ENCODE measurements around the gene ZDHHC7. TPM values are rescaled to one million over a fixed set of nuclear protein-coding genes. Genes with fewer than 3 reads are reported as not detected.

The ZDHHC7 gene
- total and polyA plus RNA-seq, 4 experiments from 2014 or later, result 27.1 to 40.2 (median 34.7) TPM

- H3K36me3 Mint-ChIP-seq, result peaks cover 0 to 9% of the 10 kb centered on the region in 2 donors
- H3K4me1 Mint-ChIP-seq, result peaks cover 17 to 44% (median 26%) of the 10 kb centered on the region in 4 donors
- H3K4me3 ChIP-seq (ENCODE audit: low read length in 2 of 2), result no peak overlapping the region
- H3K9me3 Mint-ChIP-seq, result no peaks in the 10 kb centered on the region
- no peak for DNase-seq
- intact Hi-C loops (cut with micrococcal nuclease), result loop anchor here (5.0 to 10.0 kb wide), 3 partner anchors 524 to 839 kb away; partner anchors contain the start of genes MEAK7 and TAF1C
- H3K4me3 Mint-ChIP-seq, result peak overlapping the region in 7 of 8 donors; percentile 9 to 92 (median 87)
- H3K27ac ChIP-seq (ENCODE audit: low read depth, low read length), result no peak overlapping the region
- no peaks in the 10 kb centered on the region for H3K27me3 ChIP-seq (ENCODE audit: insufficient read depth, low read length)
- ChIA-PET CTCF (ENCODE audit: partially characterized antibody) (interaction anchor here (1.0 to 4.6 kb wide), 7 partner anchors 10 to 79 kb away, joined by 3 to 47 read pairs (median 5); partner anchors contain the start of gene ZDHHC7), POLR2A (ENCODE audit: partially characterized antibody) (interaction anchor here (0.6 to 5.5 kb wide), 8 partner anchors 9 to 325 kb away, joined by 3 to 74 read pairs (median 7); partner anchors contain the start of gene ZDHHC7)
- peaks cover 28% of the 10 kb centered on the region for H3K4me1 ChIP-seq (ENCODE audit: insufficient read depth, low read length)
- peak overlapping the region in 3 of 7 donors; percentile 23 to 95 (median 92) for H3K27ac Mint-ChIP-seq
- no peaks in the 10 kb centered on the region for H3K36me3 ChIP-seq (ENCODE audit: insufficient read depth, low read length)
- H3K27me3 Mint-ChIP-seq, result no peaks in the 10 kb centered on the region
- no peaks in the 10 kb centered on the region for H3K9me3 ChIP-seq (ENCODE audit: control insufficient read depth in 1 of 2, low read length in 2 of 2)
Measured at GRCh38 chr16:85025781-85026653, 14.7 kb upstream of the ZDHHC7 start.

GRCh38 chr16:85019659-85020245, 8.4 kb upstream of the ZDHHC7 start:
- ChIA-PET CTCF (ENCODE audit: partially characterized antibody) (no interaction called here), POLR2A (ENCODE audit: partially characterized antibody) (interaction anchor here (1.8 kb wide), 1 partner anchor 9 kb away, joined by 9 read pairs; the partner anchor contains the start of gene ZDHHC7)
- DNase-seq, result no peak
- Mint-ChIP-seq H3K27ac (no peak overlapping the region), H3K4me1 (peaks cover 7 to 15% (median 11%) of the 10 kb centered on the region in 4 donors), H3K9me3 (no peaks in the 10 kb centered on the region), H3K27me3 (peaks cover 0 to 4% of the 10 kb centered on the region in 2 donors), H3K36me3 (no peaks in the 10 kb centered on the region), H3K4me3 (no peak overlapping the region)
- Histone ChIP-seq H3K36me3 (ENCODE audit: insufficient read depth, low read length) (no peaks in the 10 kb centered on the region), H3K4me1 (ENCODE audit: insufficient read depth, low read length) (peaks cover 14% of the 10 kb centered on the region), H3K4me3 (ENCODE audit: low read length in 2 of 2) (no peak overlapping the region), H3K9me3 (ENCODE audit: control insufficient read depth in 1 of 2, low read length in 2 of 2) (no peaks in the 10 kb centered on the region), H3K27ac (ENCODE audit: low read depth, low read length) (no peak overlapping the region), H3K27me3 (ENCODE audit: insufficient read depth, low read length) (no peaks in the 10 kb centered on the region)
- intact Hi-C loops (cut with micrococcal nuclease), result loop anchor here (10.0 kb wide), 1 partner anchor 535 kb away; no protein-coding TSS in a partner anchor

GRCh38 chr16:85018529-85019236, 7.3 kb upstream of the ZDHHC7 start:
- CTCF ChIA-PET (ENCODE audit: partially characterized antibody), result interaction anchor here (0.7 kb wide), 1 partner anchor 62 kb away, joined by 3 read pairs; no protein-coding TSS in a partner anchor
- H3K36me3 ChIP-seq (ENCODE audit: insufficient read depth, low read length), result no peaks in the 10 kb centered on the region
- Mint-ChIP-seq H3K27ac (no peak overlapping the region), H3K4me3 (no peak overlapping the region), H3K4me1 (peaks cover 7 to 15% (median 11%) of the 10 kb centered on the region in 4 donors), H3K36me3 (no peaks in the 10 kb centered on the region), H3K27me3 (peaks cover 0 to 4% of the 10 kb centered on the region in 2 donors), H3K9me3 (no peaks in the 10 kb centered on the region)
- intact Hi-C loops (cut with micrococcal nuclease), result no loop called here
- no peak overlapping the region for H3K4me3 ChIP-seq (ENCODE audit: low read length in 2 of 2)
- DNase-seq, result no peak
- POLR2A ChIA-PET (ENCODE audit: partially characterized antibody), result no interaction called here
- no peaks in the 10 kb centered on the region for H3K9me3 ChIP-seq (ENCODE audit: control insufficient read depth in 1 of 2, low read length in 2 of 2)
- peaks cover 14% of the 10 kb centered on the region for H3K4me1 ChIP-seq (ENCODE audit: insufficient read depth, low read length)
- H3K27ac ChIP-seq (ENCODE audit: low read depth, low read length), result no peak overlapping the region
- no peaks in the 10 kb centered on the region for H3K27me3 ChIP-seq (ENCODE audit: insufficient read depth, low read length)

GRCh38 chr16:85017633-85018032, 6.3 kb upstream of the ZDHHC7 start:
- no peak overlapping the region for H3K4me3 Mint-ChIP-seq
- H3K9me3 Mint-ChIP-seq, result no peaks in the 10 kb centered on the region
- ChIA-PET POLR2A (ENCODE audit: partially characterized antibody) (interaction anchor here (0.8 kb wide), 1 partner anchor 9 kb away, joined by 8 read pairs; the partner anchor contains the start of gene KIAA0513), CTCF (ENCODE audit: partially characterized antibody) (no interaction called here)
- DNase-seq, result no peak
- H3K36me3 Mint-ChIP-seq, result no peaks in the 10 kb centered on the region
- H3K27me3 ChIP-seq (ENCODE audit: insufficient read depth, low read length), result no peaks in the 10 kb centered on the region
- no peak overlapping the region for H3K4me3 ChIP-seq (ENCODE audit: low read length in 2 of 2)
- no peak overlapping the region for H3K27ac Mint-ChIP-seq
- peaks cover 0 to 4% of the 10 kb centered on the region in 2 donors for H3K27me3 Mint-ChIP-seq
- no peak overlapping the region for H3K27ac ChIP-seq (ENCODE audit: low read depth, low read length)
- H3K4me1 Mint-ChIP-seq, result peaks cover 7 to 15% (median 11%) of the 10 kb centered on the region in 4 donors
- peaks cover 14% of the 10 kb centered on the region for H3K4me1 ChIP-seq (ENCODE audit: insufficient read depth, low read length)
- no peaks in the 10 kb centered on the region for H3K36me3 ChIP-seq (ENCODE audit: insufficient read depth, low read length)
- H3K9me3 ChIP-seq (ENCODE audit: control insufficient read depth in 1 of 2, low read length in 2 of 2), result no peaks in the 10 kb centered on the region
- intact Hi-C loops (cut with micrococcal nuclease), result no loop called here

GRCh38 chr16:85017151-85017550, 5.8 kb upstream of the ZDHHC7 start:
- H3K4me3 ChIP-seq (ENCODE audit: low read length in 2 of 2), result no peak overlapping the region
- ChIA-PET POLR2A (ENCODE audit: partially characterized antibody) (interaction anchor here (0.8 kb wide), 1 partner anchor 10 kb away, joined by 8 read pairs; the partner anchor contains the start of gene KIAA0513), CTCF (ENCODE audit: partially characterized antibody) (no interaction called here)
- H3K9me3 Mint-ChIP-seq, result no peaks in the 10 kb centered on the region
- no peaks in the 10 kb centered on the region for H3K36me3 Mint-ChIP-seq
- peaks cover 7 to 16% (median 12%) of the 10 kb centered on the region in 4 donors for H3K4me1 Mint-ChIP-seq
- intact Hi-C loops (cut with micrococcal nuclease), result no loop called here
- H3K27me3 Mint-ChIP-seq, result peaks cover 0 to 4% of the 10 kb centered on the region in 2 donors
- no peak overlapping the region for H3K27ac ChIP-seq (ENCODE audit: low read depth, low read length)
- no peaks in the 10 kb centered on the region for H3K36me3 ChIP-seq (ENCODE audit: insufficient read depth, low read length)
- H3K9me3 ChIP-seq (ENCODE audit: control insufficient read depth in 1 of 2, low read length in 2 of 2), result no peaks in the 10 kb centered on the region
- no peak for DNase-seq
- peaks cover 15% of the 10 kb centered on the region for H3K4me1 ChIP-seq (ENCODE audit: insufficient read depth, low read length)
- peak overlapping the region in 1 of 8 donors; percentile 55 for H3K4me3 Mint-ChIP-seq
- peak overlapping the region in 2 of 7 donors; percentile 44 to 50 for H3K27ac Mint-ChIP-seq
- H3K27me3 ChIP-seq (ENCODE audit: insufficient read depth, low read length), result no peaks in the 10 kb centered on the region

GRCh38 chr16:85015481-85016187, 4.3 kb upstream of the ZDHHC7 start:
- intact Hi-C loops (cut with micrococcal nuclease), result no loop called here
- H3K9me3 Mint-ChIP-seq, result no peaks in the 10 kb centered on the region

More at GRCh38 chr16:85015481-85016187, 4.3 kb upstream of the ZDHHC7 start:
- Mint-ChIP-seq H3K27ac (no peak overlapping the region), H3K36me3 (peaks cover 0 to 4% of the 10 kb centered on the region in 2 donors), H3K4me3 (no peak overlapping the region), H3K27me3 (peaks cover 0 to 4% of the 10 kb centered on the region in 2 donors), H3K4me1 (peaks cover 10 to 29% (median 18%) of the 10 kb centered on the region in 4 donors)
- peaks cover 21% of the 10 kb centered on the region for H3K4me1 ChIP-seq (ENCODE audit: insufficient read depth, low read length)
- no peak overlapping the region for H3K27ac ChIP-seq (ENCODE audit: low read depth, low read length)
- ChIA-PET CTCF (ENCODE audit: partially characterized antibody) (interaction anchor here (1.0 to 1.6 kb wide), 4 partner anchors 11 to 277 kb away, joined by 3 to 5 read pairs (median 4); no protein-coding TSS in a partner anchor), POLR2A (ENCODE audit: partially characterized antibody) (interaction anchor here (0.5 to 2.2 kb wide), 3 partner anchors 10 to 495 kb away, joined by 3 to 17 read pairs (median 4); partner anchors contain the start of gene KIAA0513)
- H3K9me3 ChIP-seq (ENCODE audit: control insufficient read depth in 1 of 2, low read length in 2 of 2), result no peaks in the 10 kb centered on the region
- no peaks in the 10 kb centered on the region for H3K36me3 ChIP-seq (ENCODE audit: insufficient read depth, low read length)
- no peak for DNase-seq
- no peaks in the 10 kb centered on the region for H3K27me3 ChIP-seq (ENCODE audit: insufficient read depth, low read length)
- H3K4me3 ChIP-seq (ENCODE audit: low read length in 2 of 2), result no peak overlapping the region

Measured in CD4-positive, alpha-beta memory T cell (primary cell).